Measurements from ENCODE around the gene CALR3. TPM values are rescaled to one million over a fixed set of nuclear protein-coding genes. Genes with fewer than 3 reads are reported as not detected.

CALR3 gene
- total RNA-seq, 6 experiments from 2014 or later = not detected

- Histone ChIP-seq H3K27ac (peak overlapping the region; percentile 25 to 77 (median 30)), H3K9me3 (no peaks in the 10 kb centered on the region), H3K4me3 (no peak overlapping the region), H3K36me3 (no peaks in the 10 kb centered on the region), H3K27me3 (no peaks in the 10 kb centered on the region), H3K4me1 (peaks cover 0 to 53% (median 19%) of the 10 kb centered on the region in 4 donors)
- DNase-seq (peak in 1 of 3 donors; percentile 57), ATAC-seq (peak; percentile 31 to 82 (median 74))
- no peak for TF ChIP-seq CTCF (IDR thresholded peaks at IDR 0.05)
- TF ChIP-seq POLR2A (IDR thresholded peaks at IDR 0.05) = no peak
- 32% methylated on average over 7 of the region's 12 CpGs for WGBS (ENCODE audit: insufficient coverage, low coverage, low lambda C conversion rate, missing lambda C conversion rate)
- intact Hi-C loops (cut with DNase I) = no loop called here
Measured at GRCh38 chr19:16463991-16464575, 31.9 kb downstream of the CALR3 start.

- TF ChIP-seq POLR2A (IDR thresholded peaks at IDR 0.05) (no peak), CTCF (IDR thresholded peaks at IDR 0.05) (no peak)
- no peaks in the 10 kb centered on the region for H3K9me3 ChIP-seq
- no peak for ATAC-seq
- peak overlapping the region; percentile 30 to 77 (median 51) for H3K27ac ChIP-seq
- intact Hi-C loops (cut with DNase I) = no loop called here
- no peaks in the 10 kb centered on the region for H3K36me3 ChIP-seq
- peaks cover 0 to 52% (median 19%) of the 10 kb centered on the region in 4 donors for H3K4me1 ChIP-seq
- DNase-seq = no peak
- 53% methylated on average over 5 of the region's 6 CpGs for WGBS (ENCODE audit: insufficient coverage, low coverage, low lambda C conversion rate, missing lambda C conversion rate)
- H3K27me3 ChIP-seq = no peaks in the 10 kb centered on the region
- no peak overlapping the region for H3K4me3 ChIP-seq
Measured at GRCh38 chr19:16463341-16463990, 32.5 kb downstream of the CALR3 start.

DNA sequence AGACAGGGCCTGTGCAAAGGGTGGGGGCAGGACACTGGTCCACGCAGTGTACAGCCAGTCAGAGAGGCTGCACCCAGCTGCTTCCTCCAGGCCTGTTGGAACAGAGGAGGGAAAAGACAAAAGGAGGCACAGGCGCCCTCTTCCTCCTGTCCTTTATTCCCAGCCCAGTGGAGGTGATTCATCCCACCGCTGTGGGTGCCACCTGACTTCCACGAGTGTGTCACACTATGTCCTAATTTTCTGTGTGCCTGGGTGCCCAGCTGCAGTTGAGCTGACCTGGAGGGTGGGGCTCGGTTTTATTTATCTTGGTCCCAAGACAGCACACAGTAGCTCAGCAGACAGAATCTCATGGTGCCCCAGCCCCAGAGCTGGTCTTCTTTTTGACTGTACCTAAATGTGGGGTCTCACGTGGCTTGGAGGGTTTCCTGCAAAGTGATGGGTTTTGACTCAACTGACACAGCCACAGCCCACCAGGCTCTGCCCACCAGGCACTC lies 33.2 kb downstream of the CALR3 start:
- H3K4me1 ChIP-seq = peaks cover 0 to 52% (median 19%) of the 10 kb centered on the region in 4 donors
- H3K27me3 ChIP-seq = no peaks in the 10 kb centered on the region
- DNase-seq (peak; percentile 72 to 84 (median 75)), ATAC-seq (peak; percentile 80 to 88 (median 81))
- no peak overlapping the region for H3K4me3 ChIP-seq
- TF ChIP-seq POLR2A (IDR thresholded peaks at IDR 0.05) = no peak
- TF ChIP-seq CTCF (IDR thresholded peaks at IDR 0.05) = no peak
- intact Hi-C loops (cut with DNase I) = no loop called here
- 51% methylated on average over 3 of the region's 6 CpGs for WGBS (ENCODE audit: insufficient coverage, low coverage, low lambda C conversion rate, missing lambda C conversion rate)
- H3K36me3 ChIP-seq = no peaks in the 10 kb centered on the region
- no peaks in the 10 kb centered on the region for H3K9me3 ChIP-seq
- H3K27ac ChIP-seq = peak overlapping the region in 2 of 3 donors; percentile 51 to 77

DNA sequence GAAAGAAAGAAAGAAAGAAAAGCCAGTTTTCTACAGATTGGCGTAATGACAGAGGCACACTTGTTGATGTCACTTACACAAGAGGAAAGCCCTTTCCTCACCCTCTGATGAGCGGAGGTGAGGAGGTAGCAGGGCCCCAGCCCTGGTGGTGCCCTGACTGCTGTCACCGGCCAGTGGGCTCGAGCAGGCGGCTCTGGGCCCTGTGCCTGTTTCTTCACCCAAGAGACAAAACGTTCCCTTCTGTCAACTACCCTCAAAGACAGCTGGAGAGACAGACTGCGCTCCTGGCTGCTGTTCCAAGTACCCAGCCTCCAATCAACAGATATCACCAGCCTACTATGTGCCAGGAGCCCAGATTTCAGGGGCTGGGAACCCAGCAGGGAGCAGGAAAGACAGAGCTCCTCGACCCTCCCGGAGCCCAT lies 34.3 kb downstream of the CALR3 start:
- DNase-seq = no peak
- Histone ChIP-seq H3K27me3 (no peaks in the 10 kb centered on the region), H3K27ac (peak overlapping the region in 2 of 3 donors; percentile 51 to 77), H3K4me1 (peaks cover 0 to 47% (median 24%) of the 10 kb centered on the region in 4 donors), H3K4me3 (no peak overlapping the region), H3K36me3 (no peaks in the 10 kb centered on the region), H3K9me3 (no peaks in the 10 kb centered on the region)
- intact Hi-C loops (cut with DNase I) = no loop called here
- WGBS (ENCODE audit: insufficient coverage, low coverage, low lambda C conversion rate, missing lambda C conversion rate) = 71% methylated on average over 1 of the region's 9 CpGs
- peak in 1 of 4 donors; percentile 7 for ATAC-seq
- TF ChIP-seq POLR2A (IDR thresholded peaks at IDR 0.05) (no peak), CTCF (IDR thresholded peaks at IDR 0.05) (no peak)
